Endothelial cell of umbilical vein (primary cell): ENCODE results near the gene MAPK13. TPM values are rescaled to one million over a fixed set of nuclear protein-coding genes. Genes with fewer than 3 reads are reported as not detected.

ENCODE experiments used
- BruUV-seq: library from RNA; stranded (reverse); fragments of 400-500 nt; replicated peaks from 2 replicates; lab custom pipeline; 2021; lab: Mats Ljungman, UMichigan
- CTCF ChIA-PET: fragments of 300-600, 350-600 bp; sonication (Branson Sonifier 250); formaldehyde crosslinking; loops from one replicate; lab custom pipeline; 2021; ENCODE audit warnings: antibody characterized with exemption, inconsistent platforms; lab: Charles Lee
- POLR2A ChIA-PET: fragments of 300-600, 350-600 bp; sonication (Branson Sonifier 250); formaldehyde crosslinking; loops from one replicate; lab custom pipeline; 2021; ENCODE audit warnings: antibody characterized with exemption, inconsistent platforms; lab: Charles Lee
- DNase-seq: peaks from one replicate; pipeline ENCODE4 v3.0.0-alpha.2; 2011; ENCODE audit warnings: low read depth, low spot score
- FAIRE-seq: peaks from 2 replicates; lab custom pipeline; 2011; peaks lifted over from hg19 to GRCh38; lab: Jason Lieb, UNC
- H2AFZ ChIP-seq: 2 replicates; pipeline ENCODE4 v1.6.0; 2012; ENCODE audit warnings: low read depth, low read length, control low read depth, inconsistent platforms
- H3K27ac ChIP-seq: 2 replicates; pipeline ENCODE4 v1.5.1; 2011; ENCODE audit warnings: low read depth, mild to moderate bottlenecking, control low read depth, low read length, moderate library complexity; ENCODE audit not compliant: insufficient read depth
- H3K27me3 ChIP-seq, 2 experiments: 2 replicates each; pipeline versions ENCODE4 v1.6.0 to v1.6.1; 2011; ENCODE audit warnings: low read length in 2 of 2, mixed read lengths in 1 of 2; ENCODE audit not compliant: control insufficient read depth in 2 of 2, insufficient read depth in 2 of 2
- H3K36me3 ChIP-seq, 2 experiments: 2 replicates in 1 of 2; 3 replicates in 1 of 2; pipeline ENCODE4 v1.5.1; 2011; ENCODE audit warnings: low read length in 2 of 2, mild to moderate bottlenecking in 1 of 2, moderate library complexity in 1 of 2; ENCODE audit not compliant: control insufficient read depth in 2 of 2, insufficient read depth in 2 of 2; ENCODE audit errors: extremely low read depth in 1 of 2
- H3K4me1 ChIP-seq: 3 replicates; pipeline ENCODE4 v1.5.1; 2011; ENCODE audit warnings: mild to moderate bottlenecking, low read length; ENCODE audit not compliant: control insufficient read depth, insufficient read depth; ENCODE audit errors: extremely low read depth
- H3K4me2 ChIP-seq: 2 replicates; pipeline ENCODE4 v1.6.1; 2011; ENCODE audit warnings: low read length, control low read depth, mixed read lengths; ENCODE audit not compliant: insufficient read depth
- H3K4me3 ChIP-seq, 3 experiments: fragments of 200-600 bp in 1 of 3; sonication (generic), shearing (Covaris generic) in 1 of 3; replicated peaks in 1 of 3; 2 replicates each; pipeline ENCODE4 v1.5.1; 2011 to 2016; ENCODE audit warnings: control low read depth in 3 of 3, low read length in 3 of 3, mild to moderate bottlenecking in 2 of 3, inconsistent platforms in 1 of 3, low read depth in 1 of 3, moderate library complexity in 1 of 3; ENCODE audit not compliant: insufficient read depth in 1 of 3
- H3K79me2 ChIP-seq: 2 replicates; pipeline ENCODE4 v1.6.0; 2012; ENCODE audit warnings: low read length, inconsistent platforms; ENCODE audit not compliant: control insufficient read depth, insufficient read depth
- H3K9ac ChIP-seq: replicated peaks from 2 replicates; pipeline ENCODE3; 2011; ENCODE audit warnings: low read length, control low read depth; ENCODE audit not compliant: insufficient read depth; ENCODE audit errors: extremely low read depth
- H3K9me1 ChIP-seq: replicated peaks from 3 replicates; pipeline ENCODE4 v1.6.0; 2011; ENCODE audit warnings: mild to moderate bottlenecking, low read length; ENCODE audit not compliant: control insufficient read depth, insufficient read depth; ENCODE audit errors: extremely low read depth
- H3K9me3 ChIP-seq: replicated peaks from 2 replicates; pipeline ENCODE4 v1.5.1; 2012; ENCODE audit warnings: low read length, inconsistent platforms; ENCODE audit not compliant: control insufficient read depth, insufficient read depth
- H4K20me1 ChIP-seq: replicated peaks from 2 replicates; pipeline ENCODE3; 2011; ENCODE audit warnings: mild to moderate bottlenecking, low read length; ENCODE audit not compliant: control insufficient read depth, insufficient read depth; ENCODE audit errors: extremely low read depth
- FOS ChIP-seq: IDR thresholded peaks from 2 replicates; pipeline ENCODE4 v1.6.1; 2011; ENCODE audit warnings: mild to moderate bottlenecking, low read length, moderate library complexity, borderline replicate concordance; ENCODE audit not compliant: insufficient read depth
- JUN ChIP-seq: IDR thresholded peaks from 2 replicates; pipeline ENCODE4 v1.6.1; 2011; ENCODE audit warnings: borderline replicate concordance, low read depth; ENCODE audit not compliant: insufficient read length, insufficient read depth
- POLR2A ChIP-seq: IDR thresholded peaks from 2 replicates; pipeline ENCODE4 v1.6.1; 2012; ENCODE audit warnings: low read depth, mild to moderate bottlenecking, control low read depth, low read length
- dilution Hi-C: fragments of 300-500 bp; cut with MboI; formaldehyde crosslinking; loops from one replicate; pipeline ENCODE4 v1.15.0; 2019; ENCODE audit warnings: low sequenced_read_pairs; ENCODE audit not compliant: extremely low pct_ligation_motif_present
- intact Hi-C: fragments of 100-400 bp; cut with micrococcal nuclease; formaldehyde crosslinking; loops from one replicate; pipeline ENCODE4 v1.10.0; 2022
- polyA plus RNA-seq, 4 experiments: library from polyadenylated mRNA; depleted of rRNA in 3 of 4; stranded (reverse) in 3 of 4; unstranded in 1 of 4; fragments of >200 nt; gene quantifications; 2 replicates each; pipeline versions ENCODE4 v1.2.1 to v1.2.3, GENCODE V29; 2011 to 2012; ENCODE audit warnings: missing spikeins in 1 of 4
- total RNA-seq: library from RNA; stranded (reverse); gene quantifications from 2 replicates; pipeline ENCODE4 v1.2.3, GENCODE V29; 2021
- TF ChIP-seq, protein P1 (sequence below), 2 donors: IDR thresholded peaks; 1 replicate in 1 of 2; 2 replicates in 1 of 2; pipeline ENCODE4 v1.5.1; 2011; ENCODE audit warnings: low read length in 2 of 2, mild to moderate bottlenecking in 2 of 2, moderate library complexity in 2 of 2, control low read depth in 1 of 2, inconsistent platforms in 1 of 2, low read depth in 1 of 2; ENCODE audit not compliant: insufficient read depth in 1 of 2; ENCODE audit errors: extremely low read depth in 1 of 2
- TF ChIP-seq, protein P2 (sequence below): IDR thresholded peaks from 2 replicates; pipeline ENCODE4 v1.6.1; 2011; ENCODE audit not compliant: insufficient read depth, insufficient read length

MAPK13 gene
- total and polyA plus RNA-seq, 2 donors (not counting 3 experiments of a cell fraction or from before 2014, with no cell fraction given), result 9.0 to 11.6 TPM

DNA sequence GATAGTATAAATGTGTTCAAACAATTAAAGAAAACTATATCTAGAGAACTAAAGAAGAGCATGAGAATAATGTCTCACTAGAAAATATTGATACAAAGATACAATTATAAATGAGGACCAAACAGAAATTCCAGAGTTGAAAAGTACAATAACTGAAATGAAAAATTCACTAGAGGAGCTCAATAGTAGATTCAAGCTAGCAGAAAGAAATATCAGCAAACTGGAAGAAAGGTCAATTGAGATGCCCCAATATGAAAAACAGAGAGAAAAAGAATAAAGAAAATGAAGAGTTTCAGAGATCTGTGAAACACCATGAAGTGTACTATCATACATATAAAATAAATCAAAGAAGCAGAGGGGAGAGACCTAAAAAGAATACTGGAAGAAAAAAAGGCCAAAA, 48.2 kb downstream of the MAPK13 start:
- intact Hi-C loops, result no loop called here
- Histone ChIP-seq H3K79me2 (no peaks in the 10 kb centered on the region), H3K9me3 (no peaks in the 10 kb centered on the region), H3K4me2 (no peak overlapping the region), H3K9me1 (no peaks in the 10 kb centered on the region), H4K20me1 (no peaks in the 10 kb centered on the region), H3K4me1 (no peaks in the 10 kb centered on the region), H3K4me3 (no peak overlapping the region), H3K36me3 (no peaks in the 10 kb centered on the region), H3K9ac (no peak overlapping the region), H2AFZ (no peak overlapping the region), H3K27ac (no peak overlapping the region), H3K27me3 (peaks cover 0 to 1% of the 10 kb centered on the region in 2 experiments)
- TF ChIP-seq, protein P1, sequence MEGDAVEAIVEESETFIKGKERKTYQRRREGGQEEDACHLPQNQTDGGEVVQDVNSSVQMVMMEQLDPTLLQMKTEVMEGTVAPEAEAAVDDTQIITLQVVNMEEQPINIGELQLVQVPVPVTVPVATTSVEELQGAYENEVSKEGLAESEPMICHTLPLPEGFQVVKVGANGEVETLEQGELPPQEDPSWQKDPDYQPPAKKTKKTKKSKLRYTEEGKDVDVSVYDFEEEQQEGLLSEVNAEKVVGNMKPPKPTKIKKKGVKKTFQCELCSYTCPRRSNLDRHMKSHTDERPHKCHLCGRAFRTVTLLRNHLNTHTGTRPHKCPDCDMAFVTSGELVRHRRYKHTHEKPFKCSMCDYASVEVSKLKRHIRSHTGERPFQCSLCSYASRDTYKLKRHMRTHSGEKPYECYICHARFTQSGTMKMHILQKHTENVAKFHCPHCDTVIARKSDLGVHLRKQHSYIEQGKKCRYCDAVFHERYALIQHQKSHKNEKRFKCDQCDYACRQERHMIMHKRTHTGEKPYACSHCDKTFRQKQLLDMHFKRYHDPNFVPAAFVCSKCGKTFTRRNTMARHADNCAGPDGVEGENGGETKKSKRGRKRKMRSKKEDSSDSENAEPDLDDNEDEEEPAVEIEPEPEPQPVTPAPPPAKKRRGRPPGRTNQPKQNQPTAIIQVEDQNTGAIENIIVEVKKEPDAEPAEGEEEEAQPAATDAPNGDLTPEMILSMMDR (IDR thresholded peaks at IDR 0.05; ENCODE audit: extremely low read depth in 1 of 2, insufficient read depth in 1 of 2, low read depth in 1 of 2, low read length in 2 of 2), result no peak
- no TSS peak for BruUV-seq
- dilution Hi-C loops, result no loop called here
- DNase-seq, result no peak
- ChIA-PET CTCF (no interaction called here), POLR2A (no interaction called here)
- FAIRE-seq, result no peak

DNA sequence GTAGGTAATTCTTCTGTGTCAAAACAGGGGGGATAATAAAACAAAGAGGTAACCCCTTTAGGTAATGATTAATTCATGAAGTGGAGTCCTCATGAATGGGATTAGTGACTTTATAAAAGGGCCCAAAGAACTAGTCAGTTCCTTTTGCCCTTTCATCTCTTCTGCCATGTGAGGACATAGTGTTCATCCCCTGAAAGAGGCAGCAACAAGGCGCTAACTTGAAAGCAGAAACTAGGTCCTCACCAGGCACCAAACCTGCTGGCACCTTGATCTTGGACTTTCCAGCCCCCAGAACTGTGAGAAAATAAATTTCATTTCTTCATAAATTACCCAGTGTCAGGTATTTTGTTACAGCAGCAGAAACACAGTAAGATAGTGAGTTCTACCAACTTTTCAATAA, 49.8 kb downstream of the MAPK13 start:
- Histone ChIP-seq H4K20me1 (no peaks in the 10 kb centered on the region), H3K4me1 (no peaks in the 10 kb centered on the region), H3K27ac (no peak overlapping the region), H3K4me3 (no peak overlapping the region), H3K27me3 (peaks cover 0 to 1% of the 10 kb centered on the region in 2 experiments), H3K4me2 (no peak overlapping the region), H3K9ac (no peak overlapping the region), H3K9me1 (no peaks in the 10 kb centered on the region), H2AFZ (no peak overlapping the region), H3K36me3 (no peaks in the 10 kb centered on the region), H3K9me3 (no peaks in the 10 kb centered on the region), H3K79me2 (no peaks in the 10 kb centered on the region)
- dilution Hi-C loops (no loop called here), intact Hi-C loops (no loop called here)
- no TSS peak for BruUV-seq
- no peak for TF ChIP-seq POLR2A
- no peak for TF ChIP-seq JUN
- TF ChIP-seq, protein P2, sequence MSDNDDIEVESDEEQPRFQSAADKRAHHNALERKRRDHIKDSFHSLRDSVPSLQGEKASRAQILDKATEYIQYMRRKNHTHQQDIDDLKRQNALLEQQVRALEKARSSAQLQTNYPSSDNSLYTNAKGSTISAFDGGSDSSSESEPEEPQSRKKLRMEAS, result no peak
- TF ChIP-seq FOS, result no peak
- no peak for FAIRE-seq
- no peak for DNase-seq
- ChIA-PET CTCF (interaction anchor here (1.3 kb wide), 1 partner anchor 12 kb away, joined by 3 read pairs; no protein-coding TSS in a partner anchor), POLR2A (no interaction called here)
